NOMO-1 (cell line): ENCODE data around the gene UBL7.

Experiments used
- DNase-seq, 2 experiments: peaks; one replicate each; lab custom pipeline; 2025; ENCODE audit not compliant: unreplicated experiment in 2 of 2; lab: John Stamatoyannopoulos, UW

The UBL7 gene

DNA sequence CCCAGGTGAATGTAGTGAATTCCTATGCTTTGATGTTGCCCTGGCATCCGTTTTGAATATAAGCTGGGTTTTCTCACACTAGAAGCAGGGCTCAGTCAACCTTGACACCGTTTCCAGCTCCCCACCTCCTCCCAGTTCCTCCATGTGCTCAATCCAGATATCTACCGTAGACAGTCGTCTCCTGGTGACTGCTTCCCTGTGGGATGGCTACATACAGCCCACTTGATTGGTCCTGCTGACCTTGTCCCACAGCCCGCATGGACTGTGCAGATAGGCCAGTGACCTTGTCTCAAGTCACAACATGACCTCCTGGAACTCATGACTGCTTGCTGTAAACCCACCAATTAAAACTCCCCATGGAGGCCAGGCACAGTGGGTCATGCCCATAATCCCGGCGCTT is 35.3 kb downstream of the UBL7 start:
- no peak for DNase-seq

DNA sequence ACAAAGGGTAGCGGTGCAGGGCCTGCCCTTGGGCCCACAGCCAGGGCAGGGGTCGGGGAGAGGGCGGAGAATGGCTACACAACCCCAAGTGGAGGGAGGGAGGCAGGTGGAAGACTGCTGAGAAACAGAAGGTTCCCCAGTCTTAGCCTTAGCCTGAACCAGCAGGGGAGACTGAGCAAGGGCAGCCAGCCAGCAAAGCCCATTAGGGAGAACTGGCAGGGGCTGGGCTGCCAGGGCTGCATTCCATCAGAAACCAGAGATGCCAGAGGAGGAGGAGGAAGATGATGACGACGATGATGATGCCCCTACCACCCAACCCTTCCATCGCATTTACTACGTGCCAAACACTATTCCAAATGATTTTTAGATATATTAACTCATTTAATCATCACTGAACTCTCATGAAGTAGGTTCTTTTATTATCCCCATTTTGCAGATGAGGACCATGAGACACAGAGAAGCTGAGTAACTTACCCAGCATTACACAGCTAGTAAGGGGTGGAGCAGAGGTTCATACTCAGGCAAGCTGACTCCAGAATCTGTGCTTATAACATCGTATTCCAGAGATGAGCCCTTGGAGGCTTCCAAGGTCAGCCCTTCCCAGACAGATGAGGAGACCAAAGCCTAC is 35.9 kb downstream of the UBL7 start:
- no peak for DNase-seq

DNA sequence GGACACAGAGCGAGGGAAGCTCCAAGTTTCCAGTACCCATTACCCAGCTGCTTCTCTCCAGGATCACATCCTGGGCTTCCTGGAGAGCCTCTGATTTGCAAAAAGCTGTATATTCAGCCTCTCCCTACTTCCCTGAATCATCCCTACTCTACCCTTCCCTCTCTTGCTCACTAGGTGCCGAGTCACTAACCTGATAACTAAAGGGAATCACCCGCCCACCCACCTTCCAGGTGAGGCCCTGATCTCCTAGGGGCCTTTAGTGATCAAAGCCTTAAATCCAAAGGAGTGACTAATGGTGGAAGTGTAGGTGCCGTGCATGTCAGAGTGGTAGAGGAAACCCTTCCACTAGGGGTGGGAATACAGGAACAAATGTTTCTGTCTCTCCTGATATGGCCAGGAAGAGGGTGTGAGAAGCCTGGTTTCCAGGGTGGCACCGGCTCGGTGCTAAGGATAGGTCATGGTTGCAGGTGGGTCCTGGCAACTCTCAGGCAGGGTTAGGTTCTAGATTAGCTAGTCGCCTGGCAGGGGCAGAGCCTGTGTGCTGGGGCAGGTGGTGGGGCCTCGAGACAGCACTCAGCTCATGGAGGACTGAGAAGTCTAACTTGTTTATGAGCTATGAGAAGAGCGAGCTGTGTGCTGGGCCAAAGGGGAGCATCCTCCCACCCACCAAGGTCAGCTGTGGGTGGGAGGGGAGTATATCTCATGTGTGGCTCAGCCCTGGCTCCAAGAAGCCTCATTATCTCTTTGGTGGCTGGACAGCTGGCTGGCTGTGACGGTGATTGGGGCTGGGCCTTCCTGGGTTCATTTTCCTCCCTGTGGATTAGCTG is 37.3 kb downstream of the UBL7 start:
- DNase-seq: no peak

DNA sequence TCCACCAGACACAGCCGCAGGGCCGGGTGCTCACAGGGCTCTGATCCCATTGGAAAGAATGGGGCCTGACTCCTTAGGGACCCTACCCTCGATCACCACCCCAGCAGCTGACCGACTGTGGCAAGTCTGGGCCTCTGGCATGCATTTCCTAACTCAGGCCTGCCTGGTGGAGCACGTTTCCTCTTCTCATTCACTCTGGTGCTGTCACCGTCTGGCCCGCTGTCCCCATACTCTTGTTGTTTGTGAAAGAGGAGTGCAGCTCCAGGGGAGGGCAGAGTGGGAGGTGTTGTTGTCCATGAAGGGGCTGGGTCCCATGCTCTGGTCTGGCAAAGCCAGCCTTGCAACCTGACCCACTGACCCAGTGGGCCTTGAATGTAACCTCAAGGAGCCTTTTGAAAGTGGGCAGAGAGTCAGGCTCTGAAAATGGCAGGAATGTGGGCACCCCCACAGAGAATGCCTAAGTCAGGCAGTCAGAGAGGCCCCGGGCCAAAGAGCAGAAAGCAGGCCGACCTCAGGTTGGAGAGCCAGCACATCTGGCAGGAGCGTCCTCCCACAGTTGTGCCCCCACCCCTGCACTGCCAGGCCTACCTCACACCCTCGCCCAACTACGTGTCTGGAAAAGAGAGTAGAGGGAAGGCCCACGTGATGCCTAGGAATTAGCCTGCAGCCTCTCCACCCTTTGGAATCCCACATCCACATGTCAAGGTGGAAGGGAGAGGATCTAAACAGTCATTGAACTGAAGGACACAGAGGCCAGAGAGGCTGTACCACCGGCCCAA is 38.1 kb downstream of the UBL7 start:
- peak; percentile 9 to 41 for DNase-seq

DNA sequence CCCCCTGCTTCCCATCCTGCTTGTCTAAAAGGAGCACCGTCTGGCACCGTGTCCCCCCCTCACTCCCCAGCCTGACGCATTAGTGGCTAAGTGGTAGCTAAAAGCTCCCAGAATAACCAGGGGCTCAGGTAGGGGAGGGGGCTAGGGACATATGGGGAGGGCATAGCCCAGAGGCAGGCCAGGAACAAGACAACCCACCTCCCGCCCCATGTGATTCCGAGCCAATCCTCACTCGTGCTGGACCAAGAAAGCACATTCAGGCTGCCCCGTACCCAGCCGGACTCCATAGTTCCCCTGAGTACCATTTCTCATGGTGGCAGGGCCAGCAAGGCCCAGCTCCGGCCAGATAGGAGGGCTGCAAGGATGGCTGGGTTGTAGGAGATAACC is 38.7 kb downstream of the UBL7 start:
- DNase-seq: no peak

DNA sequence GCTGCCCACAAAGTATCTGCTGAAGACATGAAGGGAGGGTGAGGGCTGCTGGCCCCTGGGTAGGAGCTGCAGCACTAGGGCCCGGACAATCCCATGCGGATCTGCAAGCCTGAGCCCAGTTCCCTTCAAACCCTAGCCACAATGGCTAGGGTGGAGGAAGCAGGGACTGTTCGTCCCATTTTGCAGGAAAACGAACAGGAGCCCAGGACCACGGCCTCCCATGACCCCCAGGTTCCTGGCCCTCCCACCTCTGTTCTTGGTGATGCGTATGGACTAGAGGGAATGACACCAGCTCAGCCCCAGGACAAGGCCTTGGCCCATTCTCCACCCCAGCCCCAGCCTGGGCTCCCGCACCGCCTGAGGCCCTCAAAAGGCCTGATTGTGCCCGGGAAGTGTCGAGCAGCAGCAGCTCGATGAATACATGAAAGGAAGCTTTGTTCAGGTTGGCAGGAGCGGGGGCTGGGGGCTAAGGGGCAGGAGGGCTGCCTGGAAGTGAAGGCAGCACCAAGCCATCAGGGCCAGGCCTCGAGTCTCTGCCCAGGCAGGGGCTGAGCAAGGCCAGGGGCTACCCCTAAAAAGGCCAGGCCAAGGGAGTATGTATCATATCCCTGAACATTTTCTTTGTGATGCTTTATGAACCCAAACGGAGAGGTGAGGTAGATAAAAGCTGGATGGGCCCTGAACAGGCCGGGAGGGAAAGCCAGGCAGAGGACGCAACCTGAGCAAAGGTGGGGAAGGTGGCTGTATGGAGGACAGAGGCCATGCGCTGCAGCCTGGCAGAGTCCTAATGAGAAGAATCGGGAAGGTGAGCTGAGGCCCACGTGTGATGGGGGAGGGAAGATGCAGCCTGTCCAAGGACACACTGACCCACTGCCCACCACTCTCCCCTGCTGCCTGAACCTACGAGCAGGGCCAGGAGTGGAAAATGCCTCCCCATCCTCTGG is 39.4 kb downstream of the UBL7 start:
- no peak for DNase-seq

DNA sequence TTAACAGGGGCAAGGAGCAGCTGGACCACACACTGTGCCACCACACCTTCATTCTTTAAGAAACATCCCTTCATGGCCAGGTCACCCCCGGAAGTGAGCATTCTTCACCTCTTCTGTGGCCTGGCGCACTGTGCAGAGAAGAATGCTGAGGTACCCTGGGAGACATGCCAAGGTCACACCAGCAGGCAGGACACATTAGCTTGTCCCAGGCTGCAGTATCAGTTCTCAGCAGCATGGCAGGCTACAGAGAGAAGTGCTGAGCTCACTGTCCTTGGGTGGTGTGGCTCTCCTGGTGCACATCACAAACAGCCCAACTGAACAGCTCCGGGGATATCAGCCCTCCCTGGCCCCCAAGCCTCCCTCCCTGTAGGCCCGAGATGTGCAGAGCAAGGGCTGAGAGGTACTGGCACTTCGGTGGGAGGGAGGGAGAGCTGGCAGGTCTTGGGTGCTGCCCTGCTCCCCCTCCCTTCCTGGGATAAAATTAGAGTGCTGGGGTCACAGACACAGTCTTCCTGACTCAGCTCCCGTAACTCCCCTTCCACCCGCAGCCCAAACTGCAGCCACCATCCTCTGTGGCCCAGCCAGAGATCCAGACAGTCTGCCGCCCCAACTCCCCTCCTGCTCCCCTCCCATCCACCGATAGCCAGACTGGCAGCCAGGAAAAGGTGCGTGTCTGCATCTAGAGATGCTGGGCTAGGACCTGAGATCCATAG is 40.6 kb downstream of the UBL7 start:
- DNase-seq: no peak

DNA sequence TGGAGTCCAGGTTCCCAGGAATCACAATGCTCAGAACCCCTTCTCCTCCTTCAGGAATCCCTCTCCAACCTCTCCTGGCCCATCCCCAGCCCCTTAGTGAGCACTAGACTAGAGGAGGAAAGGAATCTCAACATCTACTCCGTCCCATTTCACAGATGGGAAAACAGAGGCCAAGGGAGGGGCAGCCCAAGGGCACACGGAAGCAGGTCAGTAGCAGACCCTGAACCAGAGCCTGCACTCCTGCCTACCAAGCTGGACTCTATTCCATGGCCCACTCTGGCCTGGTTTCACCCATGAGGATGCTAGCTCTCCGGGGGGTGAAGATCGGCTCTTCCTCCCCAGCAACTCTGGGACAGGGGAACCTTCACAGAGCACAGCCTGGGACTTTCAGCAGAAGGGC is 41.5 kb downstream of the UBL7 start:
- no peak for DNase-seq

DNA sequence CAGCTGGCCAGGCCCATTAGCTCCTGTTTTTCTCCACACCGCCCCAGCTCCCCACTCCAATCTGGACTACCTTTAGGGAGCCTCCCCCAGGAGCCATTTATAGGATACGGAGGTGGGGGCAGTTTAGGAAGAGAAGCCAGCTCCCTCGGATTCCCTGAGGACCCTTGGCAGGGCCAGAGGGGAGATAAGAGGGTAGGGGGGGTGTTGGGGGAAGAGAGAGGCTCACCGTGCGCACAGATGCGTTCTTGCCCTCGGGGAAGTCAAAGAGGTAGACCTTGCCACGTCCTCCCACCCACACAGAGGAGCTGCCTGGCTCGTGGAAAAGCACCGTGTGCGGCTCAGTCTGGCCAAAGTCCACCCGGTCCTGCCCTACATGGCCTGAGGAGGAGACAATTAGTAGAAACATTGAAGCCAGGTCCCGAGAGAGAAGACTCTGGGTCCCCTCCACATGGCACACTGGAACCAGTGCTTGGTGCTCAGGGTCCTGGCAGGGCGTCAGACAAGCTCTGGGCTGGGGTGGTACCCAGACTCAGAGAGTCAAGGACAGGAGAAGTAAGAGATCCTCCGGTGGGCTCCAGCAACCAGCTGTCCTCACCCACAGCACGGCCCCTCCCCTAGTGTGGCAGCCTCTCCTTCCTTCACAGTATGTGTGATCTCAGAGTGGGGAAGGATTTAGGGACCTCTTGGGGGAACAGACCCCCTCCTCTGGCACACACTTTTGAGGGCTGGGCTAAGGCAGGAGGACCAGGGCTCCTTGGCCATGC is 42.2 kb downstream of the UBL7 start:
- DNase-seq: no peak

DNA sequence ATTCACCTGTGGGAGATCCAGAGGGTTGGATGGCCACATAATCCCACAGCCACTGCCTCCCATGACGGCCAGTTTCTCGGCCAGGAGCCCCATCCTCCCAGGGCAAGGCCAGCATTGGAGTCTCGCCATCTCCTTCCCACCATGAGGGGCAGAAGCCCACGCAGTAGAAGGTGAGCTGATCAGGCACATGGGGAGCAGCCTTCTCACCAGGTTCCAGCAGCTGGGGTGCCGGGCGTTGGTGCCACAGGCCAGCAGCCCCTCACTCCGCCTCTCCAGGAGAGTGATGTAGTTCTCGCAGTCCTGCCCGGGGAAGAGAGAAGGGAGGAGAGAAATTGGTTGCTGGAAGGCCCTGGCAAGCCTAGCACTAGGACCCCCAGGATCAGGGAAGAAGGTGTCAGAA is 43.3 kb downstream of the UBL7 start:
- DNase-seq: no peak

DNA sequence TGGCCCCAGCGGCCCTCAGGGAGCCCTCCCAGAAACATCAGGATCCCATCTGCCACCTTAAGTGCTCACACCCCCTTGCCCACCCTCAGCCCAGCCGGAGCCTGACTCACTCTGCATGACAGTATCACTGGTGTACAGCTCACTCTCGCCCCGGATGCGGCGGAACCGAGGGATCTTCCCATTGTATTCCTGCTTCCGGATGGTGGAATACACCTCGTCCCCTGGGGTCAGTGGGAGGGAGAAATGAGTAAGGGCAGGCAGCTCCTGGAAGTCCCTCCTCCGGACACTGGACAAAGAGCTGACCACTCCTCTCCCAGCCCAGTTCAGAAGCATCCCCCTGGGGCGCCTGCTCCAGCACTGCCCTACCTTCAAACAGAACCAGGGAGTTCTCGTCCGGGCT is 43.7 kb downstream of the UBL7 start:
- DNase-seq: no peak

DNA sequence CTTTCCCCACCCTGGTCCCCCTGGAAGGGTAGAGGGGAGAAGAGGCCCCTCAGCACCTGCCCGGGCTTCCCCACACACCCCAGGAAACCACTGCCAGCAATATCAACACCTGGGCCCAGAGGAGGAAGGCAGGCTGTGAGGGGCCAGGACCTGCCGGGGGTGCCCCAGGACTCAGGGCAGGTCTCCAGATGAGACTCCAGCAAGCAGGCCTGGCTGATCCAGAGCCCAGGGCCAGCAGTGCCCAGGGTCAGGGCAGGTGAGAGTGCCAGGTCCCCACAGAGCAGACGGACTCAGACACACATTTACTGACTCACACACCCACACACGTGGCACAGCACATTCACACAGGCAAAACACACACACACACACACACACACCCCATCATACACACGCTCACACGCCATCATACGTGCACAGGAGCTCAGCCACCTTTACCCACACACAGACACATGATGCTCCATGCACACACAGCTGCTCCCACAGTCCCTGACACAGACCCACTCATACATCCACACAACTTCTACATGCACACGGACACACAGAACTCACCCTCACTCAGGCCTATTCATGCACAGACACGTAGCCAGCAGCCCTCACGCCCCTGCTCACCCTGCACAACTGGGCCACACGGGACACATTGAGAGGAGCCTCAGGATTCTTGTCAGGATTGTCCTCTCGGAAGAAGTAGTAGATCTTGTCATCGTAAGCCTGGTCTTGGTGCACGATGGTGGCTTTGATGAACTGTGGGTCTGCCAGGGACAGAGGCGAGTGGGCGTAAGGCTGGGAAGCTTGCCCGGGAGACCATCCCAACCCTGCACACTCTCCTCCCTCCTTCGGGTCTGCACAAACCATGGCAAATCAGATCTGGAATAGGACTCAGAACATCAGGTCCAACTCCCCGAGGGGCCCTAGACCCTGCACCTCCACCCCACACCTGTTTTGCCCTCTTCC is 44.7 kb downstream of the UBL7 start:
- DNase-seq: no peak

DNA sequence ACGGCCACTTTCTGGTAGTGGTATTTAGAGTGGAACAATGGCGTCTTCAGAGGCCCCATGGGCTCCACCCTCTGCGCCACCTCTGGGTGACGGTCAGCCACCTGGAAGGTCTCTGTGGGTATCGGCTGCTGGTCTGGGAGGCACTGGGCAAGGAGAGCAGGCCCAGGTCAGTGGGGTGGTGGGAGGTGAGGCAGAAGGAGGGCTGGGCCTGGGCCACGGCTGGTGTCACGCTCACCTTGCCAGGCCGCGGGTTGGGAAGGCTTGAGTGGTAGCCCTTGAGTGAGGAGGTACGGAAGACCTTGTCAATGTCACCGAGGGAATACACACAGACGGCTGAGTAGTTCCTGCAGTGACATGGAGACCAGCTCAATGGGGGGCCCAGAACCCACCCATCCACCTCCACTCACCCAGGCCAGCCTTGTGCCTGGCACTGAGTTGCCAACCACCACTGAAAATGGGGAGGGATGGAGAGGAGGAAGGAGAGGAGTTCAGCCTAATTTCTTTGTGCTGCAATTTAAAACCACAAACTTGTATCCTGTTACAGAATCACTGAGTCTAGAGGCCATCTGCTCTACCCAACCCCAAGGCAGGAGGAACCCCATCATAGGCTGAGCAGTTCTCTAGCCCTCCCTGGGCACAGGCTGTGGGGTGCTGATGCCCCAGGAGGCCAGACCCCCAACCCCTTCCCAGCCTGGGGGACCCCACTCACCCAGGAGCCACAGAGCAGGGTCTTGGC is 46.2 kb downstream of the UBL7 start:
- DNase-seq: peak; percentile 31 to 46

DNA sequence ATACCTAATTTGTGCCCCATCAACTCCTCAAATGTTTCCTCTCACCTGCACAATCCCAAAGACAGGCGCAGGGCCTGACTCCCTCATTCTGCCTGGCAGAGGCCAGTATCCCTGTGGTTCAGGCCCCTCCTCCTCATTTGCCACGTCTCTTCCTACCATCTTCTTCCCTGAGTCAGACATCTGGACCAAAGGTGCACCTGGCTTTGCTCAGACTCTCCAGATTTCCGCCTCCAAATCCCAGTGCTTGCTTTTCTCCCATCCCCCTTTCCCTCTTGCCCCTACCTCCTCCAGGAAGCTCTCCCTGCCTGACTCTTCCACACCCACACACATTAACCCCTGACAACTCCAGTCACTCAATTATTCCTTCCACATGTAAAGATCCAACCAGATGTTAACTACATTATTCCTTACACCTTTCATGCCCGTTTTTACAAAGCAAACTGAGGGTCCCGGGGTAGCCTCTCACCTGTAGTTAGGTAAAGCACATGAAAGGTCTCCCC is 46.8 kb downstream of the UBL7 start:
- no peak for DNase-seq

DNA sequence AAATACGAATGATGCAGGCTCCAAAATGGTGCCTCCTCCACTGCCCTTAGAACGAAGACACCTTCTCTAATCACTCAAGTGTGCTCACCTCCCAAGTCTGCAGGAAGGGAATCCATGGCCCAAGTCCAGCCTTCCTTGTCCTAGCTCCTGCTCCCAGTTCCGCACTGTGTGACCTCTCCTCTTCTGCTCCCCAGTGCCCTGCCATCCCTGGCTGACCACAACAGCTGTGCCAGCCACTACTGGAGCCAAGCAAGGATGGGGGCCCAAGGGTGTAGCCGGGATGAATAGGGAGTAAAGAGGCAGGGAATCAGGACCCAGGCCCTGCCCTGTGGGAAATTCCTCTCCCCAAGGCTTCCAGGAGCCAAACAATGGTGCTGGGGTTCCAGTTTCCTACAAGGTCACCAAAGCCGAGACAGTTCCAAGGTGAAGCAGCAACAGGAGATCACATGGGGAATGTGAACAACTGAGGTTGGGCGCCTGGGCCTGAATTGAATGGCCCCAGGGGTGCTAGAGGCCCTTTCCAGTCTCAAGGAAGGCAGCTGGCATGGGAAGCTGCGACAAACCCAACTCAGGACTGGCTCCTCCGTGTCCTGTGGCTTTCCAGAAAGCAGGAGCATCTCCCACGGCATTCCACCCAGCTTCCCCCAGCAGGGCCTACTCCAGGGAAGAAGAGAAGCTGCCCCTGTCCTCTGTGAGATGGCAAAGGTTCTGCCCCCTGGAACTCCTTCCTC is 47.4 kb downstream of the UBL7 start:
- no peak for DNase-seq

DNA sequence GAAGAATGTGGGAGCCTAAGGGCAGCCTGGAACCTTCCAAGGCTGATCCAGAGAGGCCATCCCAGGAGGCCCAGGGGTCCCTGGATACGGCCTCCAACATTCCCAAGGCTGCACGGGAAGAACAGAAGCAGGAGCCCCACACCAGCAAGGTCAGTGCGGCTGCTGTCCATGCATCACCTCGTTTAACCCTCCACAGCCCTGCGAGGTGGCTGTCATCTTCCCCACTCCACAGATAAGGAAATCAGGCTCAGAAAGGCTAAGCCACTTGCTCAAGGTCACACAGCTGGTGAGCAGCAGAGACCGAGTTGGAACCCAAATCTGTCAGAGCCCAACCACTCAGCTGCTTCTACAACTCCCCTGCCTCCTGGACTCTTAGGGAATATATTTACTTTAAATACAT is 48.8 kb downstream of the UBL7 start:
- DNase-seq: no peak

DNA sequence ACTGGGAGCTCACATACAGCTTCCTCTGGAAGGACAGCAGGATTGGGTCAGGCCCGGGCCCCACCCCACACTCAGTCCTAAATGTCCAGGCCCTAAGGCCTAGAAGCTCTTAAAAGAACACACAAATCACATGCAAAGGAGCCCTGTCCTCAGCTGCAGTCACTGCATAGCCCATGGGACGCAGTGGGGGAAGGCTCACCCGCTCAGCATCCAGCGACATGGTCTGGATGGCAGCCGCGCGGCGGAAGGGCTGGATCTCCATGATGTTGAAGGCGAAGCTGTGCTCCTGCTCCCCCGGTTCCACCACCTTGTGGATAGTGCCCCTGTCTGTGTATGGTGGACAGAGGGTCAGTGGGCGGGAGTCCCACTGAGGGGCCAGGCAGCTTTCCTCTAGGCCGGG is 49.3 kb downstream of the UBL7 start:
- no peak for DNase-seq
